Measurements from ENCODE around the gene PPFIA1. TPM values are rescaled to one million over a fixed set of nuclear protein-coding genes. Genes with fewer than 3 reads are reported as not detected.

PPFIA1 gene
- total RNA-seq, 1 experiment from 2014 or later: 63.4 TPM

GRCh38 chr11:70247710-70248072 lies 22.8 kb upstream of the PPFIA1 start:
- Mint-ChIP-seq H3K27me3 (ENCODE audit: low read depth) (peaks cover 22% of the 10 kb centered on the region), H3K4me1 (peaks cover 6 to 17% of the 10 kb centered on the region in 2 experiments), H3K4me3 (no peak overlapping the region), H3K36me3 (ENCODE audit: insufficient read depth in 1 of 3, low read depth in 3 of 3) (no peaks in the 10 kb centered on the region), H3K9me3 (no peaks in the 10 kb centered on the region), H3K27ac (no peak overlapping the region)
- no peak overlapping the region for H3K4me2 ChIP-seq (ENCODE audit: insufficient read depth, insufficient read length, low read length)
- H2BK20ac ChIP-seq (ENCODE audit: low read depth, low read length, poor library complexity, severe bottlenecking): no peak overlapping the region
- H2AFZ ChIP-seq (ENCODE audit: low read length): no peak overlapping the region
- H2BK12ac ChIP-seq (ENCODE audit: insufficient read length, low read depth, low read length): no peak overlapping the region
- no peak overlapping the region for H3K4ac ChIP-seq (ENCODE audit: low read depth, low read length)
- H2BK120ac ChIP-seq (ENCODE audit: low read depth, low read length, poor library complexity, severe bottlenecking): no peak overlapping the region
- no peak overlapping the region for H4K91ac ChIP-seq (ENCODE audit: insufficient read length, low read depth, low read length)
- no peaks in the 10 kb centered on the region for H3K27me3 ChIP-seq (ENCODE audit: insufficient read depth, low read length)
- no peak overlapping the region for H3K27ac ChIP-seq (ENCODE audit: insufficient read length, low read depth, low read length)
- no peaks in the 10 kb centered on the region for H3K9me3 ChIP-seq (ENCODE audit: control insufficient read depth, low read depth, low read length)
- DNase-seq: no peak
- H3K79me2 ChIP-seq (ENCODE audit: insufficient read depth, low read length): no peaks in the 10 kb centered on the region
- WGBS (ENCODE audit: extremely low coverage, insufficient read length, low lambda C conversion rate): no CpG with 5 or more reads among the region's 4 CpGs
- no peak overlapping the region for H3K56ac ChIP-seq (ENCODE audit: insufficient read length, low read depth, low read length)
- H3K79me1 ChIP-seq (ENCODE audit: insufficient read depth, low read depth, low read length, poor library complexity, severe bottlenecking): no peaks in the 10 kb centered on the region
- no peak overlapping the region for H2BK15ac ChIP-seq (ENCODE audit: low read depth, low read length)
- H4K5ac ChIP-seq (ENCODE audit: insufficient read length, low read depth, low read length): no peak overlapping the region
- H3K14ac ChIP-seq (ENCODE audit: insufficient read depth, low read length): no peak overlapping the region; the same call in 1 of the 2 replicates
- H3T11ph ChIP-seq (ENCODE audit: low read length): no peak overlapping the region
- no peak overlapping the region for H4K8ac ChIP-seq (replicated peaks; ENCODE audit: insufficient read length, low read depth, low read length)
- TF ChIP-seq CTCF (conservative IDR thresholded peaks at IDR 0.05): no peak
- H3K23ac ChIP-seq (ENCODE audit: insufficient read length, low read depth, low read length): no peak overlapping the region
- H3K4me1 ChIP-seq (ENCODE audit: insufficient read depth, low read length): no peaks in the 10 kb centered on the region; the same call in 1 of the 2 replicates
- H3K9ac ChIP-seq (ENCODE audit: extremely low read depth, insufficient read length, low read length): no peak overlapping the region
- no peaks in the 10 kb centered on the region for H3K23me2 ChIP-seq (ENCODE audit: insufficient read length, low read depth, low read length, poor library complexity, severe bottlenecking)
- no peaks in the 10 kb centered on the region for H4K20me1 ChIP-seq (ENCODE audit: control insufficient read depth, insufficient read depth, insufficient read length)
- no peak overlapping the region for H2BK5ac ChIP-seq (ENCODE audit: insufficient read length, low read length)
- no peak overlapping the region for H2AK5ac ChIP-seq (ENCODE audit: insufficient read length, low read length)
- H3K18ac ChIP-seq (ENCODE audit: insufficient read length, low read depth, low read length): no peak overlapping the region

Measured in H9 (cell line).